H1 (cell line): ENCODE data around the gene ARID1B. TPM values are rescaled to one million over a fixed set of nuclear protein-coding genes. Genes with fewer than 3 reads are reported as not detected.

Experiments
- CTCF ChIA-PET: fragments of 300-600 bp; sonication (Branson Sonifier 250); formaldehyde crosslinking; loops from one replicate; lab custom pipeline; 2021; ENCODE audit not compliant: partially characterized antibody; lab: Charles Lee
- POLR2A ChIA-PET: fragments of 300-600 bp; sonication (Branson Sonifier 250); formaldehyde crosslinking; loops from one replicate; lab custom pipeline; 2021; ENCODE audit warnings: inconsistent platforms; ENCODE audit not compliant: partially characterized antibody; lab: Charles Lee
- DNase-seq, 2 experiments: peaks; one replicate each; pipeline versions ENCODE4 v3.0.0 to v3.0.0-alpha.2; 2010 to 2022; ENCODE audit warnings: low spot score in 2 of 2, low read depth in 1 of 2, mixed read lengths in 1 of 2
- FAIRE-seq: peaks from 2 replicates; lab custom pipeline; 2011; peaks lifted over from hg19 to GRCh38; lab: Jason Lieb, UNC
- H2AFZ ChIP-seq: 2 replicates; pipeline ENCODE4 v1.8.1; 2012; ENCODE audit warnings: low read length, inconsistent platforms
- H2AK5ac ChIP-seq: 2 replicates; pipeline ENCODE4 v1.6.1; 2013; ENCODE audit warnings: low read depth, low read length
- H2BK120ac ChIP-seq: replicated peaks from 2 replicates; pipeline ENCODE3; 2013; ENCODE audit warnings: low read depth, low read length, inconsistent platforms
- H2BK12ac ChIP-seq: 2 replicates; pipeline ENCODE4 v1.6.1; 2013; ENCODE audit warnings: low read depth, low read length
- H2BK15ac ChIP-seq: 2 replicates; pipeline ENCODE4 v1.6.1; 2013; ENCODE audit warnings: low read length
- H2BK20ac ChIP-seq: 2 replicates; pipeline ENCODE4 v1.6.1; 2013; ENCODE audit warnings: low read length
- H2BK5ac ChIP-seq: 2 replicates; pipeline ENCODE4 v1.6.1; 2013; ENCODE audit warnings: low read depth, low read length
- H3K14ac ChIP-seq: 2 replicates; pipeline ENCODE4 v1.6.1; 2013; ENCODE audit warnings: inconsistent platforms; ENCODE audit not compliant: insufficient read length
- H3K18ac ChIP-seq: 2 replicates; pipeline ENCODE4 v1.6.1; 2013; ENCODE audit warnings: low read length; ENCODE audit errors: extremely low read depth
- H3K23ac ChIP-seq: 2 replicates; pipeline ENCODE4 v1.6.1; 2013; ENCODE audit warnings: inconsistent platforms; ENCODE audit not compliant: insufficient read length
- H3K23me2 ChIP-seq: 2 replicates; pipeline ENCODE4 v1.6.1; 2013; ENCODE audit warnings: low read depth, low read length
- H3K27ac ChIP-seq: 2 replicates; pipeline ENCODE4 v1.6.1; 2011; ENCODE audit warnings: low read depth, low read length, inconsistent platforms
- H3K27me3 ChIP-seq, 4 experiments: replicated peaks in 1 of 4; 1 replicate in 1 of 4; 2 replicates in 3 of 4; pipeline versions ENCODE4 v1.6.1 to v1.8.1; 2011 to 2013; ENCODE audit warnings: low read length in 3 of 4, mild to moderate bottlenecking in 3 of 4, inconsistent platforms in 2 of 4, mixed read lengths in 2 of 4, moderate library complexity in 1 of 4; ENCODE audit not compliant: control insufficient read depth in 3 of 4, insufficient read depth in 3 of 4; ENCODE audit errors: extremely low read depth in 1 of 4
- H3K36me3 ChIP-seq, 4 experiments: 2 replicates each; pipeline versions ENCODE4 v1.6.1 to v1.8.1; 2011 to 2013; ENCODE audit warnings: mild to moderate bottlenecking in 4 of 4, low read length in 3 of 4, moderate library complexity in 2 of 4, control low read depth in 1 of 4, inconsistent platforms in 1 of 4; ENCODE audit not compliant: insufficient read depth in 4 of 4, control insufficient read depth in 2 of 4
- H3K4ac ChIP-seq: replicated peaks from 2 replicates; pipeline ENCODE3; 2013; ENCODE audit warnings: low read length, low read depth, mixed read lengths, inconsistent platforms; ENCODE audit not compliant: insufficient read length
- H3K4me1 ChIP-seq, 4 experiments: replicated peaks in 1 of 4; 1 replicate in 1 of 4; 2 replicates in 3 of 4; pipeline versions ENCODE4 v1.6.1 to v1.8.1; 2011 to 2013; ENCODE audit warnings: low read length in 3 of 4, inconsistent platforms in 2 of 4, mixed read lengths in 1 of 4; ENCODE audit not compliant: insufficient read depth in 4 of 4, control insufficient read depth in 3 of 4
- H3K4me2 ChIP-seq, 2 experiments: 2 replicates each; pipeline versions ENCODE4 v1.6.1 to v1.8.1; 2011 to 2013; ENCODE audit warnings: low read depth in 2 of 2, low read length in 2 of 2, control low read depth in 1 of 2, inconsistent platforms in 1 of 2, mild to moderate bottlenecking in 1 of 2; ENCODE audit not compliant: insufficient read depth in 1 of 2
- H3K4me3 ChIP-seq, 4 experiments: fragments of 200-600, 300-600 bp in 1 of 4; sonication (generic), shearing (Covaris generic), sonication (Bioruptor Twin) in 1 of 4; 2 replicates each; pipeline versions ENCODE4 v1.5.1 to v1.8.1; 2011 to 2016; ENCODE audit warnings: low read length in 4 of 4, low read depth in 3 of 4, control low read depth in 2 of 4, inconsistent platforms in 2 of 4, mild to moderate bottlenecking in 2 of 4, mixed read lengths in 1 of 4, moderate library complexity in 1 of 4; ENCODE audit not compliant: insufficient read depth in 2 of 4; ENCODE audit errors: extremely low read depth in 1 of 4
- H3K56ac ChIP-seq: replicated peaks from 2 replicates; pipeline ENCODE3; 2013; ENCODE audit warnings: low read depth, mild to moderate bottlenecking, mixed read lengths, low read length, inconsistent platforms; ENCODE audit not compliant: insufficient read length
- H3K79me1 ChIP-seq: 2 replicates; pipeline ENCODE4 v1.6.1; 2013; ENCODE audit warnings: low read depth, low read length, control low read depth
- H3K79me2 ChIP-seq, 2 experiments: 2 replicates each; pipeline versions ENCODE4 v1.6.1 to v1.8.1; 2012 to 2013; ENCODE audit warnings: low read length in 2 of 2, mild to moderate bottlenecking in 2 of 2, inconsistent platforms in 1 of 2; ENCODE audit not compliant: insufficient read depth in 2 of 2, control insufficient read depth in 1 of 2
- H3K9ac ChIP-seq, 4 experiments: replicated peaks in 1 of 4; 1 replicate in 1 of 4; 2 replicates in 3 of 4; pipeline versions ENCODE4 v1.6.1 to v1.8.1; 2011 to 2013; ENCODE audit warnings: low read depth in 3 of 4, low read length in 3 of 4, control low read depth in 2 of 4, mild to moderate bottlenecking in 2 of 4, moderate library complexity in 2 of 4, inconsistent platforms in 1 of 4; ENCODE audit errors: extremely low read depth in 1 of 4
- H3K9me3 ChIP-seq, 2 experiments: 2 replicates each; pipeline versions ENCODE4 v1.6.1 to v1.8.1; 2012 to 2013; ENCODE audit warnings: mild to moderate bottlenecking in 2 of 2, moderate library complexity in 2 of 2, control low read depth in 1 of 2, inconsistent platforms in 1 of 2, low read depth in 1 of 2, low read length in 1 of 2, mixed read lengths in 1 of 2; ENCODE audit not compliant: insufficient read depth in 2 of 2
- H4K20me1 ChIP-seq, 2 experiments: replicated peaks in 1 of 2; 2 replicates each; pipeline versions ENCODE3 to v1.8.1; 2011 to 2013; ENCODE audit warnings: inconsistent platforms in 2 of 2, low read length in 2 of 2, mild to moderate bottlenecking in 1 of 2; ENCODE audit not compliant: insufficient read depth in 2 of 2, control insufficient read depth in 1 of 2
- H4K5ac ChIP-seq: 2 replicates; pipeline ENCODE4 v1.6.1; 2013; ENCODE audit warnings: low read length, low read depth, mixed read lengths, inconsistent platforms; ENCODE audit not compliant: insufficient read length
- H4K8ac ChIP-seq: 2 replicates; pipeline ENCODE4 v1.8.0; 2013; ENCODE audit warnings: mild to moderate bottlenecking, moderate library complexity, low read length, inconsistent platforms; ENCODE audit not compliant: insufficient read depth; ENCODE audit errors: extremely low read depth
- H4K91ac ChIP-seq: replicated peaks from 2 replicates; pipeline ENCODE3; 2013; ENCODE audit warnings: low read length, mixed read lengths, inconsistent platforms; ENCODE audit not compliant: insufficient read length
- CBX8 ChIP-seq: fragments of 300-800, 300-1000 bp; sonication (generic); IDR thresholded peaks from 2 replicates; pipeline ENCODE4 v1.7.1; 2016; ENCODE audit warnings: low read depth, low read length, borderline replicate concordance
- EZH2 ChIP-seq: fragments of 200-600 bp; sonication (generic); IDR thresholded peaks from 2 replicates; pipeline ENCODE4 v1.7.1; 2012; ENCODE audit warnings: low read depth, mild to moderate bottlenecking, moderate library complexity, low read length, inconsistent platforms; ENCODE audit not compliant: severe bottlenecking
- WGBS, 2 experiments: shearing (Covaris generic) in 1 of 2; methylation state at CpG; one replicate each; pipeline versions ENCODE4 v1.1.6 to v1.1.7; 2013 to 2015; ENCODE audit warnings: low lambda C conversion rate in 2 of 2, mixed read lengths in 2 of 2, inconsistent platforms in 1 of 2, low coverage in 1 of 2, missing lambda C conversion rate in 1 of 2; ENCODE audit not compliant: insufficient replicate concordance in 2 of 2, insufficient coverage in 1 of 2, insufficient read length in 1 of 2; ENCODE audit errors: extremely low coverage in 1 of 2, missing lambda C conversion rate in 1 of 2; 5-methylcytosine and 5-hydroxymethylcytosine counted together
- polyA plus RNA-seq, 7 experiments: library from polyadenylated mRNA; depleted of rRNA in 3 of 7; stranded (reverse) in 5 of 7; unstranded in 2 of 7; fragments of >200 nt in 5 of 7; fragments of 200-250 nt in 2 of 7; gene quantifications; 1 replicate in 5 of 7; 2 replicates in 1 of 7; 4 replicates in 1 of 7; pipeline versions ENCODE4 v1.2.1 to v1.2.3, GENCODE V29; 2011 to 2013; ENCODE audit warnings: missing spikeins in 2 of 7, mixed read lengths in 2 of 7
- total RNA-seq: library from RNA; stranded (reverse); fragmentation: NEBNext Ultra II Directional; extraction: Animal tissue kit (Norgen Biotek cat#: 25700); gene quantifications from 2 replicates; pipeline ENCODE4 v1.2.1, GENCODE V29; 2021

ARID1B gene
- total and polyA plus RNA-seq, 2 of the 8 experiments (the other 6 are each of a cell fraction or from before 2014, with no cell fraction given) = 24.3 to 70.3 TPM

GRCh38 chr6:156824142-156824541, 47.0 kb downstream of the ARID1B start:
- H4K5ac ChIP-seq = no peak overlapping the region

More at GRCh38 chr6:156824142-156824541, 47.0 kb downstream of the ARID1B start:
- H3K79me2 ChIP-seq = peaks cover 24 to 98% of the 10 kb centered on the region in 2 experiments
- H3K27me3 ChIP-seq = no peaks in the 10 kb centered on the region; a peak in 1 of 7 replicates
- no peak overlapping the region for H2BK5ac ChIP-seq
- no peak overlapping the region for H3K4ac ChIP-seq
- peaks cover 5 to 21% (median 14%) of the 10 kb centered on the region in 4 experiments; a peak in 6 of 7 replicates for H3K4me1 ChIP-seq
- H2BK120ac ChIP-seq = no peak overlapping the region
- H3K4me2 ChIP-seq = no peak overlapping the region
- no peak overlapping the region for H2AK5ac ChIP-seq
- H2BK12ac ChIP-seq = no peak overlapping the region
- no peak for FAIRE-seq
- no peak overlapping the region for H4K91ac ChIP-seq
- no peak overlapping the region for H3K56ac ChIP-seq
- no peaks in the 10 kb centered on the region for H3K23me2 ChIP-seq
- H3K14ac ChIP-seq = no peak overlapping the region
- H2BK20ac ChIP-seq = no peak overlapping the region
- no peak overlapping the region for H4K8ac ChIP-seq
- 93% methylated on average over 8 of the region's 8 CpGs; no CpG with 5 or more reads in 1 of the 2 experiments for WGBS, 2 experiments
- DNase-seq = no peak
- H3K27ac ChIP-seq = no peak overlapping the region
- no peaks in the 10 kb centered on the region for H3K9me3 ChIP-seq
- peaks cover 0 to 2% (median 0%) of the 10 kb centered on the region in 4 experiments; a peak in 1 of 8 replicates for H3K36me3 ChIP-seq
- peaks cover 40 to 45% of the 10 kb centered on the region in 2 experiments for H4K20me1 ChIP-seq
- H3K79me1 ChIP-seq = peaks cover 23% of the 10 kb centered on the region
- no peak for TF ChIP-seq EZH2
- TF ChIP-seq CBX8 = no peak
- H3K23ac ChIP-seq = no peak overlapping the region
- H3K9ac ChIP-seq = no peak overlapping the region
- H3K4me3 ChIP-seq = no peak overlapping the region
- H2BK15ac ChIP-seq = no peak overlapping the region
- CTCF ChIA-PET = interaction anchor here (0.6 to 1.3 kb wide), 4 partner anchors 10 to 404 kb away, joined by 3 to 4 read pairs (median 4); no protein-coding TSS in a partner anchor
- H2AFZ ChIP-seq = no peak overlapping the region
- POLR2A ChIA-PET = interaction anchor here (0.7 to 0.9 kb wide), 3 partner anchors 22 to 61 kb away, joined by 3 to 4 read pairs (median 3); no protein-coding TSS in a partner anchor
- no peak overlapping the region for H3K18ac ChIP-seq
